Measurements from ENCODE around the gene NOC4L.

NOC4L gene

GRCh38 chr12:132171293-132171967, 27.2 kb downstream of the NOC4L start:
- no peak for DNase-seq

- no peak for DNase-seq
Measured at GRCh38 chr12:132171968-132172521, 27.8 kb downstream of the NOC4L start.

GRCh38 chr12:132172619-132173018, 28.4 kb downstream of the NOC4L start:
- no peak for DNase-seq

GRCh38 chr12:132173135-132174014, 29.1 kb downstream of the NOC4L start:
- DNase-seq, result no peak

GRCh38 chr12:132174015-132174838, 30.0 kb downstream of the NOC4L start:
- no peak for DNase-seq

- no peak for DNase-seq
Measured at GRCh38 chr12:132174839-132175490, 30.7 kb downstream of the NOC4L start.

GRCh38 chr12:132175496-132176384, 31.5 kb downstream of the NOC4L start:
- no peak for DNase-seq

- DNase-seq, result no peak
Measured at GRCh38 chr12:132176385-132176919, 32.2 kb downstream of the NOC4L start.

- DNase-seq, result no peak
Measured at GRCh38 chr12:132176920-132177551, 32.8 kb downstream of the NOC4L start.

GRCh38 chr12:132178316-132178715, 34.1 kb downstream of the NOC4L start:
- no peak for DNase-seq

GRCh38 chr12:132178801-132179401, 34.6 kb downstream of the NOC4L start:
- DNase-seq, result no peak

- DNase-seq, result no peak
Measured at GRCh38 chr12:132179431-132180362, 35.4 kb downstream of the NOC4L start.

- no peak for DNase-seq
Measured at GRCh38 chr12:132180648-132181546, 36.6 kb downstream of the NOC4L start.

- no peak for DNase-seq
Measured at GRCh38 chr12:132181570-132182200, 37.4 kb downstream of the NOC4L start.

GRCh38 chr12:132182206-132182710, 38.0 kb downstream of the NOC4L start:
- DNase-seq, result no peak

- DNase-seq, result no peak
Measured at GRCh38 chr12:132182711-132183365, 38.6 kb downstream of the NOC4L start.

GRCh38 chr12:132185705-132186104, 41.4 kb downstream of the NOC4L start:
- no peak for DNase-seq
